Skin of body (tissue), 2 donors: ENCODE results near the gene GRIN1. TPM values are rescaled to one million over a fixed set of nuclear protein-coding genes. Genes with fewer than 3 reads are reported as not detected.
"Not testable (repeated sequence)": the region's sequence is repeated elsewhere in the genome, so short reads cannot be mapped to it uniquely, and the experiment has no call there.

Source experiments
- DNase-seq: peaks from one replicate; lab custom pipeline; 2025; lab: John Stamatoyannopoulos, UW
- total RNA-seq: library from RNA; depleted of rRNA; stranded (reverse); fragments of >200 nt; gene quantifications from one replicate; pipeline ENCODE4 v1.2.3, GENCODE V29; 2014

The GRIN1 gene
- total RNA-seq, 1 donor from 2014 or later, result 0.89 TPM

- no peak for DNase-seq
Measured at GRCh38 chr9:137111788-137112563, 27.0 kb upstream of the GRIN1 start.

- DNase-seq, result no peak
Measured at GRCh38 chr9:137112564-137113384, 26.2 kb upstream of the GRIN1 start.

GRCh38 chr9:137113385-137114159, 25.4 kb upstream of the GRIN1 start:
- no peak for DNase-seq

GRCh38 chr9:137114220-137114612, 24.7 kb upstream of the GRIN1 start:
- no peak for DNase-seq

GRCh38 chr9:137114613-137115393, 24.2 kb upstream of the GRIN1 start, which contains the start of gene DPP7:
Gene DPP7, minus strand, starts transcription at chr9:137114733. Its CDS starts 20 bp downstream, at chr9:137114713.
- DNase-seq, result no peak

GRCh38 chr9:137115394-137116026, 23.4 kb upstream of the GRIN1 start:
- no peak for DNase-seq

- no peak for DNase-seq
Measured at GRCh38 chr9:137116027-137116507, 22.9 kb upstream of the GRIN1 start.

GRCh38 chr9:137116728-137117127, 22.2 kb upstream of the GRIN1 start:
- no peak for DNase-seq

GRCh38 chr9:137117269-137117731, 21.7 kb upstream of the GRIN1 start:
- no peak for DNase-seq

GRCh38 chr9:137118092-137118603, 20.8 kb upstream of the GRIN1 start:
- DNase-seq, result not testable (repeated sequence)

- not testable (repeated sequence) for DNase-seq
Measured at GRCh38 chr9:137121927-137122795, 16.8 kb upstream of the GRIN1 start.

GRCh38 chr9:137122796-137123467, 16.0 kb upstream of the GRIN1 start:
- not testable (repeated sequence) for DNase-seq

GRCh38 chr9:137123468-137123837, 15.5 kb upstream of the GRIN1 start:
- no peak for DNase-seq

GRCh38 chr9:137123952-137124462, 14.9 kb upstream of the GRIN1 start:
- DNase-seq, result not testable (repeated sequence)

- DNase-seq, result no peak
Measured at GRCh38 chr9:137126786-137127185, 12.2 kb upstream of the GRIN1 start.

- DNase-seq, result no peak
Measured at GRCh38 chr9:137127301-137128157, 11.4 kb upstream of the GRIN1 start.
